ENCODE results near the gene CDKN2A.

DNA sequence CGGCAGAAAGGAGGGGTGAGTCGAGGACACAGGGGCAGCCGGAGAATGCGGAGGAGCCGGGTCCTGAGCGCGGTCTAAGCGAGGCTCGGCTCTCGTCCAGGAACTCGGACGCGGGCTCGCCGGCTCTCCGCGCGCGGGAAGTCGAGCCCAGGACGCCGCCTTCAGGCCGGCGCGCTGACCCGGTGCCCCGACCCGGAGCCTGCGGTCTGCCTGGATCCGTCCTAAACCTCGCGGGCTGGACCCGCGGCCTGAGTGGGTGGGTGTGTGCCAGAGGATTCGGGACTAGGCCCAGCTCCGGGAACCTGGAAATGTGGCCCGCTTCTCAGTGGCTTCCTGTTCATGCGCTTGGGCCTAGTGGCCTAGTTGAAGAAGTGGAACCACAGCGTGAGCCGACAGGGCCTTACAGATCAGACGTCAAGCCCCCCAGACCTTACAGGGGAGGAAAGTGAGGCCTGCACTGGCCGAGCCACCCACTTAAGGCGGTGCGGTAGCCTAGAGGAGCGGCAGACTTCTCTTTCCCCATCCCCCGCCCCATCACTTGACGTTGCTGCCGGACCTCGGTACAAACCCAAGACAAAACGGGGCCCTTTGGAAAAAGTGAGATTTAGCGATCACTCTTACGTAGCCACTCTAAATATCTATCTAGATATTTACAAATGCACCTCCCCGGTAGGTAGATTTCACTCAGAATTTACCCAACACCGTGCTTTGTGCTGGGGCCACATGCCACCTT, 1.6 kb upstream of the CDKN2A start:
- TF ChIP-seq, protein P1, sequence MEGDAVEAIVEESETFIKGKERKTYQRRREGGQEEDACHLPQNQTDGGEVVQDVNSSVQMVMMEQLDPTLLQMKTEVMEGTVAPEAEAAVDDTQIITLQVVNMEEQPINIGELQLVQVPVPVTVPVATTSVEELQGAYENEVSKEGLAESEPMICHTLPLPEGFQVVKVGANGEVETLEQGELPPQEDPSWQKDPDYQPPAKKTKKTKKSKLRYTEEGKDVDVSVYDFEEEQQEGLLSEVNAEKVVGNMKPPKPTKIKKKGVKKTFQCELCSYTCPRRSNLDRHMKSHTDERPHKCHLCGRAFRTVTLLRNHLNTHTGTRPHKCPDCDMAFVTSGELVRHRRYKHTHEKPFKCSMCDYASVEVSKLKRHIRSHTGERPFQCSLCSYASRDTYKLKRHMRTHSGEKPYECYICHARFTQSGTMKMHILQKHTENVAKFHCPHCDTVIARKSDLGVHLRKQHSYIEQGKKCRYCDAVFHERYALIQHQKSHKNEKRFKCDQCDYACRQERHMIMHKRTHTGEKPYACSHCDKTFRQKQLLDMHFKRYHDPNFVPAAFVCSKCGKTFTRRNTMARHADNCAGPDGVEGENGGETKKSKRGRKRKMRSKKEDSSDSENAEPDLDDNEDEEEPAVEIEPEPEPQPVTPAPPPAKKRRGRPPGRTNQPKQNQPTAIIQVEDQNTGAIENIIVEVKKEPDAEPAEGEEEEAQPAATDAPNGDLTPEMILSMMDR (IDR thresholded peaks at IDR 0.05; ENCODE audit: extremely low read depth in 1 of 2, insufficient read depth in 1 of 2, low read depth in 1 of 2, low read length in 2 of 2), result peak; percentile 23 to 43
- TF ChIP-seq, protein P2, sequence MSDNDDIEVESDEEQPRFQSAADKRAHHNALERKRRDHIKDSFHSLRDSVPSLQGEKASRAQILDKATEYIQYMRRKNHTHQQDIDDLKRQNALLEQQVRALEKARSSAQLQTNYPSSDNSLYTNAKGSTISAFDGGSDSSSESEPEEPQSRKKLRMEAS (IDR thresholded peaks at IDR 0.05; ENCODE audit: insufficient read depth, insufficient read length), result no peak
- TF ChIP-seq POLR2A (IDR thresholded peaks at IDR 0.05; ENCODE audit: low read depth, low read length) (no peak), POLR2AphosphoS5 (IDR thresholded peaks at IDR 0.05; ENCODE audit: insufficient read depth, low read depth, low read length) (peak; percentile 29), GATA2 (IDR thresholded peaks at IDR 0.05; ENCODE audit: insufficient read depth, insufficient read length, low read depth, low read length) (no peak), EZH2 (IDR thresholded peaks at IDR 0.05; ENCODE audit: borderline replicate concordance, low read depth, low read length, severe bottlenecking) (no peak), JUN (IDR thresholded peaks at IDR 0.05; ENCODE audit: borderline replicate concordance, insufficient read depth, insufficient read length, low read depth) (no peak), MYC (IDR thresholded peaks at IDR 0.05; ENCODE audit: low read depth, low read length) (no peak)

Measured in endothelial cell of umbilical vein (primary cell).